Activated naive CD4-positive, alpha-beta T cell treated with anti-CD3 and anti-CD28 coated beads, Interleukin-2, amount 50 U/mL, for 72 hours (primary cell): Measurements from ENCODE around the gene ETV6. TPM values are rescaled to one million over a fixed set of nuclear protein-coding genes. Genes with fewer than 3 reads are reported as not detected.

Experiments used
- ATAC-seq, 2 donors: fragments of 150-1000 bp; cut with Tn5 transposase; 2 replicates each; pipeline ENCODE4 v1.10.0; 2021; ENCODE audit warnings: mild to moderate bottlenecking in 2 of 2, moderate library complexity in 2 of 2
- DNase-seq, 2 donors: peaks; one replicate each; pipeline ENCODE4 v3.0.0; 2021 to 2022; ENCODE audit warnings: low spot score in 2 of 2
- H3K27ac Mint-ChIP-seq, 2 donors: one replicate each; pipeline ENCODE4 v1.8.0; 2022; ENCODE audit warnings: mild to moderate bottlenecking in 2 of 2, mixed read lengths in 2 of 2
- H3K36me3 Mint-ChIP-seq, 2 donors: one replicate each; pipeline ENCODE4 v1.8.0; 2022; ENCODE audit warnings: mixed read lengths in 2 of 2
- H3K9me3 Mint-ChIP-seq, 2 donors: one replicate each; pipeline ENCODE4 v1.8.0; 2022; ENCODE audit warnings: mixed read lengths in 2 of 2
- total RNA-seq, 2 donors: library from RNA; stranded (reverse); gene quantifications; one replicate each; pipeline ENCODE4 v1.2.3, GENCODE V29; 2022

ETV6 gene
- total RNA-seq, 2 donors from 2014 or later: 15.2 to 80.7 TPM

DNA sequence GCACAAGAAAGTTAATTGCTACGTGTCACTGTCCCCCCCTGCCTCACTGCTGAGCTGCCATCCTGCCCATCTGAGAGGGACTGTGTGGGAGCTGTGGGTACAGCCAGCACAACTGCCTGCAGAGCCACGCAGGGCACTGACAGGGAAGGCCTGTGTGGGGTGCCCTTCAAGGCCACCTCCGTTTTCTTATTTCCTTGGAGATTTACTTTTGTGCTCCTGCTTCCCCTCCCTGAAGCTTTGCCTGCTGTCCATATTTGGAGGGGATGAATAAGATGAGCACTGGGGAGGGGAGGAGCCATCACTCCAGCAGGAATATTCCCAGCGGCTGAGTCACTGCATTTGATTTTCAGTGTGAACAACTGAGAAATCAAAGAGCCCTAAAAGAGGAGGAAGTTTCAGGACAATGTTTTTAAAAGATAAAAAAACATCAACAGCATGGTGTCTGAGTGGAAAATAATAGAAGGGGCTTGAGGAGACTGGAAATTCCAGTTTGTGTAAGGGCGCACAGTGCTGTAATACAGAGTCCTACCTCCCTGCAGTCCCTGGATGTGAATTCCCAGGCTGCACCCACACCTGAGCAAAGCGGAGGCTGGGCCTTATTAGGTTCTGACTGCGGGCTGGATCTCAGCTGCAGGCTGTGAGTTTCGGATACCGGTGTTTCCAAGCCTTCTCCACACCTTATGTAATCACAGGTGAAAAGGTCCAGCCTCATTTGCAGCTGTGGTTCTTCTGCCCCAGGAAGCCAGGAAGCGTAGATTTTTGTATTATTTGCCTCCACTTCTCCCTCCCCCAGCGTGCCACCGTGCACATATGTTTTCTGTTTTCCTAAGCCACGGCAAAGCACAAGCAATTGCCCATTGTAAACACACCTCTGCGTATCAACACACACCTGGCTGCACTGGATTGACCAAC, 228.7 kb downstream of the ETV6 start:
- Mint-ChIP-seq H3K27ac (peak overlapping the region in 1 of 2 donors; percentile 88), H3K36me3 (peaks cover 18 to 75% of the 10 kb centered on the region in 2 donors), H3K9me3 (no peaks in the 10 kb centered on the region)
- DNase-seq (no peak), ATAC-seq (peak in 1 of 2 donors; percentile 23)

DNA sequence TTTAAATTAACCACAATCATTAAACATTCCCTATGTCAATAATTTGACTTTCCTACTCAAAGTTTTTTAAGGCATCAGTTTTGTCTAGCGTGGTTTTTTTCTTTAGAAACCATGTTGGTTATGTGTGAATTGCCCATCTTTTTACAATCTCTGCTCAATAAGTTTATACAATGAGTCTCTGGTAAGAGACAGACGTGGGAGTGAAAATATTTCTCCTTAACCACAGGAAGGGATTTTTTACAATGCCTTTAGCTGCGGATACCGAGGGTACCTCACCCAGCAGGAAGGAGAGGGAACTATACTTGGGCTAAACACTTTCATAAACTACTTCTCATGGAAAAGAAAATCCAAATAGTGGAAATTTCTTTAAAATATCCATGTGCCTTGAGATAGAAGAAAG, 229.8 kb downstream of the ETV6 start:
- no peak for ATAC-seq
- Mint-ChIP-seq H3K9me3 (no peaks in the 10 kb centered on the region), H3K27ac (no peak overlapping the region), H3K36me3 (peaks cover 23 to 77% of the 10 kb centered on the region in 2 donors)
- no peak for DNase-seq

DNA sequence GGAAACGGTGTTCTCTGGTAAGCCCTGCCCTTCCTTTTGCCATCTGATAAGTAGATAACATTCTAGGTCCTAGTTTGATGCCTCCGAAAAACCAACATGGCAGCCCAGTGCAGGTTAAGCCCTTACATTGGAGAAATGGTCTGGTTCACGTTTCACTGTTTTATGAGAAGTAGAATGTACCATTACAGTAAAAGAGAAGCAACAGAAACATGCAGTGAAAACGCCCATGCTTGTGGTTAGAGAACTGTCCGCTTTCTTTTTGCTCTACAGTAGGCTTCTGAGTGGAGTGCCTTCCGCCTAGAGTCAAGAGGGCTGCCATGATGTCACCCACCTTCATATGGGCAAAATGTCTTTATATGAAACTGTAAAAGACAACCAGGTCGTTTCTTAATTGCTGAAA, 230.9 kb downstream of the ETV6 start:
- H3K36me3 Mint-ChIP-seq: peaks cover 27 to 88% of the 10 kb centered on the region in 2 donors
- H3K27ac Mint-ChIP-seq: peak overlapping the region in 1 of 2 donors; percentile 26
- ATAC-seq (no peak), DNase-seq (no peak)
- H3K9me3 Mint-ChIP-seq: no peaks in the 10 kb centered on the region

DNA sequence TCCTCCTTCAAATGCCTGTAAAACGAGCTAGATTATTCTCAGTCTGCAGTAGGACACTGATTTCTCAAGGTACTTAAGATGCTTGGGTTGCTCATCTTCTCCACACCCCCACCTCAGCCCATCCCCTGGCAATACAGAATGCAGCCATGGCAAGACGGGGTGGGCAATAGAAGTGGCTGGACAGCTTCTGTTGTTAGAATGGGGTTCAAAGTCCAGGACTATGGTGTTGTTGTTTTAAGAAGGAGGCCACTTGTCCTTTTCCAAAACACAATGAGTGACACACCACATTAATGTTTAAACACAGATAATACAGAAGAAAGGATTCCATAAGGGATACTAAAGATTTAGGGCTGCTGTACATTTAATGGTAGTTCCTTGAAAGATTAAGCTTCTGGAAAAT, 232.4 kb downstream of the ETV6 start:
- peaks cover 0 to 5% of the 10 kb centered on the region in 2 donors for H3K9me3 Mint-ChIP-seq
- DNase-seq (no peak), ATAC-seq (no peak)
- H3K27ac Mint-ChIP-seq: peak overlapping the region in 1 of 2 donors; percentile 61
- H3K36me3 Mint-ChIP-seq: peaks cover 26 to 95% of the 10 kb centered on the region in 2 donors

DNA sequence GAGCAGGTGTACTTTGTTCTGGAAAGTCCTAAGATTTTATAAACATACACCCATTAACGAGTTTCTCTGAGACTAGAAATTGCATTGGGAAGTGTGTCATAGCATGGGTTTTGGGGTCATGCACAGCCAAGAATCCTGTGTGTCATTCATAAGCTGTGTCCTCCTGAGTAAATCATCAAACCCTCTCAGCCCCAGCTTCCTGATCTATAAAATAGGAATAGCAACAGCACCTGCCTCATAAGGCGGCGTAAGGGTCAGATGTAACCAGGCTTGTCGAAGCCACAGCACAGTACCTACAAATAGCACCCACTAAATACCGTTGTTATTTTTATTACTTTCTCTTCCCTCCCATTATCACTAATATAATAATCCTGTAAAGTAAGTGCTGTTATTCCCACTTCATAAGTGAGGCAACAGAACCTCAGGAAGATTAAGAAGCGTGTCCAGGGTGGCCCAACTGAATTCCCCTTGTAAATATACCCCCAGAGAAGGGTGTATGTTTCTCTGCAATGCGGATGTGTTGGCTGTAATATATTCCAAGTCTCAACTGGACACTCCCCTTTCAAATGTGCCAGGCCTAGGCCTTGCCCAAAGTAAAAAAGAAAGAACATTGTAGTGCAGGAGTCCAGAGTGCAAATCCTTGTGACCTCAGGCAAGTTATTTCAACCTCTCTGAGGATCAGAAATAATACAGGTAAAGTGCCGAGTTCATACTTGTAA, 233.0 kb downstream of the ETV6 start:
- no peak for DNase-seq
- peaks cover 0 to 5% of the 10 kb centered on the region in 2 donors for H3K9me3 Mint-ChIP-seq
- ATAC-seq: no peak
- H3K36me3 Mint-ChIP-seq: peaks cover 26 to 96% of the 10 kb centered on the region in 2 donors
- H3K27ac Mint-ChIP-seq: no peak overlapping the region

DNA sequence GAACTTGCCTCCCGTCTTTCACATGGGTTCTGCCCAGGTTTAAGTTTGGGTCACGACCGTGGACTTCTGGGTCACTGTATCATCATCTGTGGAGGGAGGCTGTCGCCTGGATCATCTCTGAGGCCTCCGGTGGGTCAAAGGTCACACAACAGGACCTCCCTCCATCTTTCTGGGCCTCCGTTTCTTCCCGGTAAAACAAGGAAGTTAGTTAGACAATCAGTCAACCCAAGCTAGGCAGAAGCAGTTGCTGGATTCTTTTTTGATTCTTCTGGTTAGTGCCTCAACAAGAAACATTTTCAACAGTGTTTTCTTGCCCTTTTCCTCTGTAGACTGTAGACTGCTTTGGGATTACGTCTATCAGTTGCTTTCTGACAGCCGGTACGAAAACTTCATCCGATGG, 234.6 kb downstream of the ETV6 start:
- Mint-ChIP-seq H3K27ac (no peak overlapping the region), H3K36me3 (peaks cover 27 to 96% of the 10 kb centered on the region in 2 donors), H3K9me3 (peaks cover 0 to 9% of the 10 kb centered on the region in 2 donors)
- no peak for ATAC-seq
- DNase-seq: no peak

DNA sequence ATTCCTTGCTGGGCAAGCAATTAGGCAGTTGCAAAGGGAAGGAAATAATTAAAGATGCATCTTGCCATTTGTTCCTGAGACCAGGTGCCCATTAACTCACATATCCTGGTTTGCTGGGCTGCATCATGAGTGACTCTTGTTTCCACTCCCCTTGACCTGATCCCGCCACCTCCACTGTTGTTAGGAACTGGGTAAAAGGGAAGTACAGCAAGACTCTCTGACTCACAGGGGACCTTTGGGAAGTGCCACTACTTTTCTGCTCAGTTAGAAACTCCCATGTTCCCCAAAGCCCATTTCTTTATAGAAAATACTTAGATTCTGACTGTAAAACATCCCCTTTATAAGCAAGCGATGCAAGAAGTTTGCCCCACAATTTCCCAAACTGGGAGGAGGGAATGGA, 235.2 kb downstream of the ETV6 start:
- H3K27ac Mint-ChIP-seq: no peak overlapping the region
- H3K36me3 Mint-ChIP-seq: peaks cover 33 to 96% of the 10 kb centered on the region in 2 donors
- DNase-seq (no peak), ATAC-seq (no peak)
- H3K9me3 Mint-ChIP-seq: peaks cover 0 to 15% of the 10 kb centered on the region in 2 donors

DNA sequence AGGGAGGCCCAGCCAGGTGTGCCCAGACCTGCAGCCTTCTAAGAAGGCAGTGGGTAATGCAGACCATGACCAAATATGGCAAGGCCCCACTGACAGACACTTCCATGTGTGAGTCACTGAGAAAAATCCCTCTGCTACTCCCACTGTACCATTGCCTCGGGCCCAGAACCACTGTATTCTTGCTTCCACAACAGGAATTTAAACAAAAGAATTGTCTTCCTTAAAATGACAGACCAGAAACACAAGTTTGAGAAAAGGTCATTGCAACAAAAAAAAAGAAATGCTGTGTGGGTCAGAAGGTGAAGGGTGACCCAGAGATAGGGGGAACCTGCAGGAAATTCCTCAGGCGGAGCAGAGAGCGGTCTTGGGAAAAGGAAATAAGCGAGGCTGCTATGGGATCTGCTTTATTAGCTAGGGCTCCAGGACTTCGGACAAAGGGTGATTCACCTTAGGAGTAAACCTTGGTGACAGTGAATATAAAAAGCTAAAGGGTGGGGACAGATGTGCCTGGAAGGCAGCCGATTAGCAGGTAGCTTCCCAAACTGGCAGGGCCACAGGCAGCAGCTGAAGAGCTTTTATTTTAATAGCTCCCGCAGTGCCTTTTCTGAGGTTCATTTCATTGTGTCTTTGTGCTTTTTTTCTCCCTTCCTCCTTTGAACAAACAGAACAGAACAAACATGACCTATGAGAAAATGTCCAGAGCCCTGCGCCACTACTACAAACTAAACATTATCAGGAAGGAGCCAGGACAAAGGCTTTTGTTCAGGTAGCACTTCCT, 236.0 kb downstream of the ETV6 start:
- peaks cover 31 to 95% of the 10 kb centered on the region in 2 donors for H3K36me3 Mint-ChIP-seq
- DNase-seq (no peak), ATAC-seq (no peak)
- peaks cover 0 to 16% of the 10 kb centered on the region in 2 donors for H3K9me3 Mint-ChIP-seq
- no peak overlapping the region for H3K27ac Mint-ChIP-seq

DNA sequence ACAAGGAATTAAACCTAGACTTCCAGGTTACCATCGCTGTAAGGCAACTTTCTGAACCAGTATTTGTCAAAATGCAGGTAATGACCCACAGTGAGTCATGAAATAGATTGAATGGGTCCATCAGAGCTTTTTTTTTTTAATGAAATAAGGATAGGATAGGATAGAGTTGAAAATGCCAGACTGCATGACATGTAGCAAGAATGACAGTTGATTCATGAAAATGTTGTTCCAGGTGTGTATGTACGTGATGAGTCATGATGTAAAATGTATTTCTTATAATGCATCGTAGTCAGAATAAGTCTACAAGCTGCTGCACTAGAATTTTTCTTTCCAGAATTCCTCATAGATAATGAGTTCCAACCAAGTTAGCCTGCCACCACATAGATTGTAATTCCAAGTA, 236.9 kb downstream of the ETV6 start:
- DNase-seq (no peak), ATAC-seq (peak in 1 of 2 donors; percentile 32)
- H3K36me3 Mint-ChIP-seq: peaks cover 29 to 95% of the 10 kb centered on the region in 2 donors
- H3K9me3 Mint-ChIP-seq: peaks cover 0 to 16% of the 10 kb centered on the region in 2 donors
- H3K27ac Mint-ChIP-seq: no peak overlapping the region

DNA sequence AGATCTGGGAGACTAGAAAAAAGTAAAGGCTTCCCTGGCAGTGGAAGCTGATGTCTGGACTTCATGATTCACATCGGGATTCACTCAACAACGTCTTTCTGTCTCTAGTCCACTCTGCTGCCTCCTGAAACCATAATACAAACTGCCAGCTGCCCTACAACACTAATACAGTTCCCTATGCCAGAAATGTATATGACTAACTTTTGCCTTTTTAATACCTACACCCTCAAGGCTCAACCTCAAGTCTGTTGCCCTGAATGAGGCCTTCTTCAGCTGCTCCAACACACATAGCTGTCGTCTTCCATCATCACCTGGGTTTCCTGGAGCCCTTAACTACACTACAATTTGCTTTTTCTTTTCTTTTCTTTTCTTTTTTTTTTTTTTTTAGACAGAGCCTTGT, 238.6 kb downstream of the ETV6 start:
- no peak for DNase-seq
- peak; percentile 47 to 73 for ATAC-seq
- Mint-ChIP-seq H3K9me3 (peaks cover 0 to 16% of the 10 kb centered on the region in 2 donors), H3K27ac (peak overlapping the region in 1 of 2 donors; percentile 56), H3K36me3 (peaks cover 38 to 97% of the 10 kb centered on the region in 2 donors)

DNA sequence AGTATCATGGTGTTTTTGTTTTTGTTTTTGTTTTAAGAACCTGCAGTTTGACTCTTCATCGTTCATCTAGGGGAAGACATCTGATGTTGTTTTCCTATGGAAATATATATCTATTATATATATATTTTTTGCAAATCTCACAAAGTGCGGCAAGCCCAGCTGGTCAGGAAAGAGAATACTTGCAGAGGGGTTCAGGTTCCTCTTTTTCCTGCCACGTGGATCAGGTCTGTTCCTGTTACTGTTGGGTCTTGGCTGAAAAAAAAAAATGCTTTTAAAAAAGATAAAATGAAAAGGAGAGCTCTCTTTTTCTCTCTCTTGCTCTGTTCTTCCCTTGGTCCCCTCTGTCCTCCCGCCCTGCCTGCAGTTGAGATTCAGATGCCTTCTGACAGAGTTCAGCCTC, 241.9 kb downstream of the ETV6 start:
- H3K36me3 Mint-ChIP-seq: peaks cover 29 to 87% of the 10 kb centered on the region in 2 donors
- H3K9me3 Mint-ChIP-seq: peaks cover 0 to 16% of the 10 kb centered on the region in 2 donors
- no peak for DNase-seq
- no peak overlapping the region for H3K27ac Mint-ChIP-seq
- no peak for ATAC-seq

DNA sequence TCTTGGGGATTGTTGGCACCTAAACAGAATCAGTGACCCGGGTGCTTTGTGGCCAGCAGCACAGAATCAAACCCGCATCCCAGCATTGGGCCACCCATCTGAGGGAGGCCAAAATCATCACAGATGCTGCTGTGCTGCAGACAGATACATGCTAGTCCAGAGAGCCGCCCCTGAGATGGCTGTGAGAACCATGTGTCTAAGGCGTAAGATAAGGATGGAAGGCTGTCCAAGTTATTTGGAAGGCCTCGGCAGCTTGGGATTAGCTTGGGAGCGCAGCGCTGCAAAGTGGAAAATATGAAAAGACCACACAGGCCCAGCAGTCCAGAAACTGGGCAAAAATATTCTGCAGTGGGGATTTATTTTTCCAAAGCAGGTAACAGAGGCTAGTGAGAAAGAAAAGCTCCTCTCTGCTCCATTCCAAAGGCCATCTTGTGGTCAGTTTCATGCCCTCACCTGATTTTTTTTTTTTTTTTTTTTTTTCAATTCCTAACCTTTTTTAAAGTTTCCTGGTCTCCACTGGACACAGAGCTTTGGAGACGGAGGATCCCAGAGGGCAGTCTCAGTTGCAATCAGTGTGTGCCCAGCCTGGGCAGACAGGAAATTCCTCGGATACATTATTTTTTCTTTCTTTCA, 242.4 kb downstream of the ETV6 start:
- Mint-ChIP-seq H3K36me3 (peaks cover 23 to 82% of the 10 kb centered on the region in 2 donors), H3K9me3 (peaks cover 0 to 11% of the 10 kb centered on the region in 2 donors), H3K27ac (peak overlapping the region in 1 of 2 donors; percentile 86)
- ATAC-seq (no peak), DNase-seq (no peak)

DNA sequence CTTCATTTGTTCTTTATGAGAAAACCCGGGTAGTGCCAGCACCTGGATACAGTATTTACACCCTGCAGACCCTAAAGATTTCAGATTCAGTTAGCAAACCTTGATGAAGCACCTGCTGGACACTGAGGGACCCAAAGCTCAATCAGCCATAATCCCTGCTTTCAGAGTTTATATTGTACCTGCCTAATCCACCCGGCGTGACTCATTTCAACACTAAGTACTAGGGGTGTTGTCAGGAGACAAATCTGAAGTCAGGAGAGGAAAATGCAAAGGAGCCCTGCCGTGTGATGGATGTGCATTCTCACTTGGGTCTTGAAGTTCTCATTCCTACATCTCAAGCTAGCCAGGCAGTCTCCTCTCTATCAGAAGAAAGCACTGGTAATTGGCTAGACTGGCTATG, 244.5 kb downstream of the ETV6 start:
- no peak for DNase-seq
- no peak overlapping the region for H3K27ac Mint-ChIP-seq
- peaks cover 22 to 68% of the 10 kb centered on the region in 2 donors for H3K36me3 Mint-ChIP-seq
- no peak for ATAC-seq
- peaks cover 0 to 9% of the 10 kb centered on the region in 2 donors for H3K9me3 Mint-ChIP-seq

DNA sequence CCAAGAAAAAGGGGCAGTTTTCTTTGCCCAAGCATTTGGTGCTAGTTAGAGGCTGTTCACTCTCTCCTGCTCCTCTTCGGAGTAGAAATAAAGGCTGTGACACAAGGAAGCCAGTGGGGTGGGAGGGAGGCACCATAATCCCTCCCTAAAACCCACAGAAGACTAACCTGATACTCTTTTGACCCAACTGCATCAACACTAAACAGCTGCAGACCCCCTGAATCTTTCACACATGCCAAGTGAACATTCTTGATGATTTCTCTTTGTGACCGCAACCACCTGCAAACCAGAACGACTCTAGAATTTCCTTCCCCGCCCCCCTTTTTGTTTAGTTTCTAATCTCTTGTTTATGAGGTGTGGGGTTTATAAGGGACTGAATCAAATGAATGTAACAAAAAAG, 245.4 kb downstream of the ETV6 start:
- peaks cover 0 to 4% of the 10 kb centered on the region in 2 donors for H3K9me3 Mint-ChIP-seq
- H3K27ac Mint-ChIP-seq: peak overlapping the region in 1 of 2 donors; percentile 22
- ATAC-seq (peak in 1 of 2 donors; percentile 59), DNase-seq (no peak)
- H3K36me3 Mint-ChIP-seq: peaks cover 14 to 64% of the 10 kb centered on the region in 2 donors

DNA sequence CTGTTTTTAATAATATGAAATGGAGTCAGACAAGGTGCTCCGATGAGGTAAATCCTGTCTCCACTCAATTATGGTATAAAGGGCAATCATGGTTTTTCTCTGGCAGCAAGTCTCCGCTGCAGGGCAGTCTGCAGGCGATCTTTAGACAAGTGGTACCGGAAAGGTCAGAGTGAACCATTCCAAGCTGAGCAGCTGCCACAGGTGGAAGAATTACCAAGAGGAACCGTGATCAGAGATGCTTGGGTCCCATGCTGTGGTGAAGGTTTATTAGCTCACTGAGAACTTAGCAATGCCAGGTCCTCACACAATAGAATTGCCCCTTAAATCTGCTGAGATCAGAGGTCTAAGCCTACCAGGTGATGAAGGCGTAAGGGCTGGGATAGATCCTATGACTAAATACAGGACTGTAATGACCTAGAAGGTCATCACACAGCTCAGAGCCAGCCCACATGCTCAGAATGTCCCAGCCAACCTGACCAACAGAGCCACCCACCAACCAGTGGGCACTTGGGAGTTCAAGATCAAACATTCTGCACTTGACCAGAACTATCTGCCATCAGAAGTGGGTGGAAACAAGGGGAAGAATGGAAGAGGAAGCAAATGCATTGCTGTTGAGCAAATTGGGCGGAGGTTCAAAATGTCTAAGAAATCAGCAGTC, 246.1 kb downstream of the ETV6 start:
- DNase-seq: no peak
- peak in 1 of 2 donors; percentile 40 for ATAC-seq
- H3K36me3 Mint-ChIP-seq: peaks cover 14 to 59% of the 10 kb centered on the region in 2 donors
- peaks cover 0 to 5% of the 10 kb centered on the region in 2 donors for H3K9me3 Mint-ChIP-seq
- H3K27ac Mint-ChIP-seq: no peak overlapping the region
